ENCODE data around the gene TMX3. TPM values are rescaled to one million over a fixed set of nuclear protein-coding genes. Genes with fewer than 3 reads are reported as not detected.

Gene TMX3
- polyA plus RNA-seq, 1 donor from 2014 or later: 158 TPM

DNA sequence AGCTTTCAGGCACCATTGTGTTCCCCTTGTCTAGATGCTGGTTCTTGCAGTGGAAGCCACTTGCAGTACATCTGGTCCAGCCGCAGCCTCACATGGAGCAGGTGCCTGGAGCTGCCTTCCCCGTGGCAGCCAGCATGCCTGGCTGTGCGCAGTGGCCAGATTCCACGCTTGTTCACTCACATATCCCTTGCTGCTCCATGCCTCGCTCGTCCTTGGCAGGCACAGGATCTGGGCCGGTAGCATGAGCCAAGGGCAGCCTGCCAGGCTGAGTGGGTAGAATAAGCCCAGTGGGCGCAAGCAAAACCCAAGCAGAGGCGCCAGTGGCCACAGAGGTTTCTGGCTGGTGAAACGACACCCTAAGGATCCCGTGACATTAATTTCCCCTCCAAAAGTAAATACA lies 20.6 kb downstream of the TMX3 start:
- H3F3A ChIP-seq (ENCODE audit: insufficient read depth, low read length, poor library complexity, severe bottlenecking): no peaks in the 10 kb centered on the region
- H3K79me2 ChIP-seq (replicated peaks; ENCODE audit: insufficient read depth, low read length): no peaks in the 10 kb centered on the region

DNA sequence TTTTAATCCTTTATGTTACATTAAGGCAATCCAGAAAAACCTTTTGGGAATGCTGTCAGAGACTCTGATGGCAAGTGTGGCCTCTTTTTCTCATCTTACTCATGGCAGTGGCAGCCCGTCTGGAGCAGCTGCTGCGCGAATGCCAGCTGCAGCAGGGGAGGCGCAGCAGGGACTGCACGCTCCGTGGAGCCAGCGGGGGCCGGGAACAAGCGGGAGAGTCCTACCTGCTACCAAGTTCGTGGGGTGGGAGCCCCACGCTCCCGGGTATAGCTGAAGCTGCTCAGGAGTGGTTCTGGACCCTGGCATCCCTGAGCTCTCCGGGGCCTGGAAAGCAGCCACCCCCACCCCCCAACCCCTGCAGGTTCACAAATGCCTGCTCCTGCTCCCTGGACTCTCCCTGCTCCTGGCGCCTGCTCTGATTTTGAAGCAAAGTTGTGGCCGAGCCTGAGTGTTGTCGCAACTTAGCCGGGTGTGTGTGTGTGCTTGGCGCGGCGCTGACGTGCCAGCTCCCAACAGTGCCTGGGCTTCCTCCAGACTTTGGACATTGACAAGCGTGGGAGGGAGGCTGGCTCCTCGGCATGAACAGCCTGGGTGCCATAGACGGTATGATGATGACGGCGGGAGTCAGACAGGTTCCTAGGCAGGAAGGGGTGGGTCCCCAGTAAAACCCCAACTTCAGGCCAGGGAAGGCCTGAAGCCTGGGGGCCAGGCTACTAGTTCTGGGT lies 21.7 kb downstream of the TMX3 start:
- H3K27ac ChIP-seq (ENCODE audit: low read length): no peak overlapping the region
- H3K36me3 ChIP-seq (ENCODE audit: insufficient read depth, low read length): peaks cover 8% of the 10 kb centered on the region
- TF ChIP-seq MXI1 (conservative IDR thresholded peaks at IDR 0.05; ENCODE audit: poor library complexity, severe bottlenecking) (no peak), POLR2AphosphoS5 (IDR thresholded peaks at IDR 0.05) (no peak), EP300 (conservative IDR thresholded peaks at IDR 0.05; ENCODE audit: poor library complexity, severe bottlenecking) (no peak), CTCF (IDR thresholded peaks at IDR 0.05; ENCODE audit: poor library complexity, severe bottlenecking) (no peak), SMC3 (conservative IDR thresholded peaks at IDR 0.05; ENCODE audit: poor library complexity) (no peak), RAD21 (conservative IDR thresholded peaks at IDR 0.05) (no peak), TAF1 (IDR thresholded peaks at IDR 0.05; ENCODE audit: low read depth) (no peak)
- TF ChIP-seq, protein P1, sequence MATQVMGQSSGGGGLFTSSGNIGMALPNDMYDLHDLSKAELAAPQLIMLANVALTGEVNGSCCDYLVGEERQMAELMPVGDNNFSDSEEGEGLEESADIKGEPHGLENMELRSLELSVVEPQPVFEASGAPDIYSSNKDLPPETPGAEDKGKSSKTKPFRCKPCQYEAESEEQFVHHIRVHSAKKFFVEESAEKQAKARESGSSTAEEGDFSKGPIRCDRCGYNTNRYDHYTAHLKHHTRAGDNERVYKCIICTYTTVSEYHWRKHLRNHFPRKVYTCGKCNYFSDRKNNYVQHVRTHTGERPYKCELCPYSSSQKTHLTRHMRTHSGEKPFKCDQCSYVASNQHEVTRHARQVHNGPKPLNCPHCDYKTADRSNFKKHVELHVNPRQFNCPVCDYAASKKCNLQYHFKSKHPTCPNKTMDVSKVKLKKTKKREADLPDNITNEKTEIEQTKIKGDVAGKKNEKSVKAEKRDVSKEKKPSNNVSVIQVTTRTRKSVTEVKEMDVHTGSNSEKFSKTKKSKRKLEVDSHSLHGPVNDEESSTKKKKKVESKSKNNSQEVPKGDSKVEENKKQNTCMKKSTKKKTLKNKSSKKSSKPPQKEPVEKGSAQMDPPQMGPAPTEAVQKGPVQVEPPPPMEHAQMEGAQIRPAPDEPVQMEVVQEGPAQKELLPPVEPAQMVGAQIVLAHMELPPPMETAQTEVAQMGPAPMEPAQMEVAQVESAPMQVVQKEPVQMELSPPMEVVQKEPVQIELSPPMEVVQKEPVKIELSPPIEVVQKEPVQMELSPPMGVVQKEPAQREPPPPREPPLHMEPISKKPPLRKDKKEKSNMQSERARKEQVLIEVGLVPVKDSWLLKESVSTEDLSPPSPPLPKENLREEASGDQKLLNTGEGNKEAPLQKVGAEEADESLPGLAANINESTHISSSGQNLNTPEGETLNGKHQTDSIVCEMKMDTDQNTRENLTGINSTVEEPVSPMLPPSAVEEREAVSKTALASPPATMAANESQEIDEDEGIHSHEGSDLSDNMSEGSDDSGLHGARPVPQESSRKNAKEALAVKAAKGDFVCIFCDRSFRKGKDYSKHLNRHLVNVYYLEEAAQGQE (IDR thresholded peaks at IDR 0.05; ENCODE audit: borderline replicate concordance): no peak

More for the DNA sequence above, 20.6 kb downstream of the TMX3 start:
- H4K20me1 ChIP-seq (ENCODE audit: insufficient read depth): no peaks in the 10 kb centered on the region
- no peak overlapping the region for H3K9ac ChIP-seq (ENCODE audit: low read length)
- TF ChIP-seq EZH2 (IDR thresholded peaks at IDR 0.05; ENCODE audit: borderline replicate concordance, insufficient read depth, low read length, poor library complexity, severe bottlenecking) (no peak), POLR2AphosphoS5 (IDR thresholded peaks at IDR 0.05) (no peak), TAF1 (IDR thresholded peaks at IDR 0.05; ENCODE audit: low read depth) (no peak), CTCF (IDR thresholded peaks at IDR 0.05; ENCODE audit: poor library complexity, severe bottlenecking) (no peak), SMC3 (conservative IDR thresholded peaks at IDR 0.05; ENCODE audit: poor library complexity) (no peak), EP300 (conservative IDR thresholded peaks at IDR 0.05; ENCODE audit: poor library complexity, severe bottlenecking) (no peak), RAD21 (conservative IDR thresholded peaks at IDR 0.05) (no peak), MXI1 (conservative IDR thresholded peaks at IDR 0.05; ENCODE audit: poor library complexity, severe bottlenecking) (no peak)
- TF ChIP-seq, protein P1 (IDR thresholded peaks at IDR 0.05; ENCODE audit: borderline replicate concordance): no peak
- no peak overlapping the region for H3K4me3 ChIP-seq (ENCODE audit: low read length)
- H3K9me2 ChIP-seq (ENCODE audit: insufficient read depth, low read length): no peaks in the 10 kb centered on the region
- H3K9me3 ChIP-seq (ENCODE audit: low read length): no peaks in the 10 kb centered on the region
- no peak overlapping the region for H3K4me2 ChIP-seq (ENCODE audit: low read length)
- H2AFZ ChIP-seq (ENCODE audit: low read depth, low read length): no peak overlapping the region
- no peaks in the 10 kb centered on the region for H3K27me3 ChIP-seq (ENCODE audit: insufficient read depth, low read depth, low read length)
- peaks cover 5% of the 10 kb centered on the region for H3K36me3 ChIP-seq (ENCODE audit: insufficient read depth, low read length)
- no peak overlapping the region for H3K27ac ChIP-seq (ENCODE audit: low read length)

More for the DNA sequence above, 21.7 kb downstream of the TMX3 start:
- H3K9ac ChIP-seq (ENCODE audit: low read length): no peak overlapping the region
- H3K27me3 ChIP-seq (ENCODE audit: insufficient read depth, low read depth, low read length): no peaks in the 10 kb centered on the region
- H3F3A ChIP-seq (ENCODE audit: insufficient read depth, low read length, poor library complexity, severe bottlenecking): no peaks in the 10 kb centered on the region
- H3K4me3 ChIP-seq (ENCODE audit: low read length): no peak overlapping the region
- H3K79me2 ChIP-seq (replicated peaks; ENCODE audit: insufficient read depth, low read length): no peaks in the 10 kb centered on the region
- no peaks in the 10 kb centered on the region for H3K9me2 ChIP-seq (ENCODE audit: insufficient read depth, low read length)
- no peaks in the 10 kb centered on the region for H4K20me1 ChIP-seq (ENCODE audit: insufficient read depth)
- no peak overlapping the region for H3K4me2 ChIP-seq (ENCODE audit: low read length)
- H3K9me3 ChIP-seq (ENCODE audit: low read length): no peaks in the 10 kb centered on the region
- no peak overlapping the region for H2AFZ ChIP-seq (ENCODE audit: low read depth, low read length)
